Measurements from ENCODE around the gene MCTP1. TPM values are rescaled to one million over a fixed set of nuclear protein-coding genes. Genes with fewer than 3 reads are reported as not detected.

MCTP1 gene
- total RNA-seq, 1 experiment from 2014 or later: 2.5 TPM

- H2BK5ac ChIP-seq (ENCODE audit: insufficient read length, low read length): no peak overlapping the region
- H3K18ac ChIP-seq (ENCODE audit: insufficient read length, low read depth, low read length): no peak overlapping the region
- H3K27me3 ChIP-seq (ENCODE audit: insufficient read depth, low read length): no peaks in the 10 kb centered on the region
- no peak overlapping the region for H4K91ac ChIP-seq (ENCODE audit: insufficient read length, low read depth, low read length)
- Mint-ChIP-seq H3K27ac (no peak overlapping the region), H3K4me1 (peaks cover 5 to 21% of the 10 kb centered on the region in 2 experiments; a peak in 3 of 4 replicates), H3K9me3 (no peaks in the 10 kb centered on the region; a peak in 2 of 5 replicates), H3K4me3 (no peak overlapping the region), H3K36me3 (ENCODE audit: insufficient read depth in 1 of 3, low read depth in 3 of 3) (peaks cover 16 to 31% (median 25%) of the 10 kb centered on the region in 3 experiments), H3K27me3 (ENCODE audit: low read depth) (no peaks in the 10 kb centered on the region)
- H3K9me3 ChIP-seq (ENCODE audit: control insufficient read depth, low read depth, low read length): no peaks in the 10 kb centered on the region
- H3K56ac ChIP-seq (ENCODE audit: insufficient read length, low read depth, low read length): no peak overlapping the region
- no peak overlapping the region for H2BK120ac ChIP-seq (ENCODE audit: low read depth, low read length, poor library complexity, severe bottlenecking)
- no peak overlapping the region for H3T11ph ChIP-seq (ENCODE audit: low read length)
- H3K9ac ChIP-seq (ENCODE audit: extremely low read depth, insufficient read length, low read length): no peak overlapping the region
- no peak overlapping the region for H3K23ac ChIP-seq (ENCODE audit: insufficient read length, low read depth, low read length)
- H2AK5ac ChIP-seq (ENCODE audit: insufficient read length, low read length): no peak overlapping the region
- no peaks in the 10 kb centered on the region for H3K79me2 ChIP-seq (ENCODE audit: insufficient read depth, low read length)
- H4K5ac ChIP-seq (ENCODE audit: insufficient read length, low read depth, low read length): no peak overlapping the region
- no peak overlapping the region for H2BK12ac ChIP-seq (ENCODE audit: insufficient read length, low read depth, low read length)
- no peak for DNase-seq
- H2AFZ ChIP-seq (ENCODE audit: low read length): no peak overlapping the region
- H2BK20ac ChIP-seq (ENCODE audit: low read depth, low read length, poor library complexity, severe bottlenecking): no peak overlapping the region
- H3K27ac ChIP-seq (ENCODE audit: insufficient read length, low read depth, low read length): no peak overlapping the region
- no CpG with 5 or more reads among the region's 1 CpG for WGBS (ENCODE audit: extremely low coverage, insufficient read length, low lambda C conversion rate)
- no peaks in the 10 kb centered on the region for H3K79me1 ChIP-seq (ENCODE audit: insufficient read depth, low read depth, low read length, poor library complexity, severe bottlenecking)
- no peaks in the 10 kb centered on the region for H3K23me2 ChIP-seq (ENCODE audit: insufficient read length, low read depth, low read length, poor library complexity, severe bottlenecking)
- no peak overlapping the region for H3K4me2 ChIP-seq (ENCODE audit: insufficient read depth, insufficient read length, low read length)
- no peak overlapping the region for H3K14ac ChIP-seq (ENCODE audit: insufficient read depth, low read length)
- H2BK15ac ChIP-seq (ENCODE audit: low read depth, low read length): no peak overlapping the region
- no peak overlapping the region for H3K4ac ChIP-seq (ENCODE audit: low read depth, low read length)
- no peak overlapping the region for H4K8ac ChIP-seq (replicated peaks; ENCODE audit: insufficient read length, low read depth, low read length)
- H4K20me1 ChIP-seq (ENCODE audit: control insufficient read depth, insufficient read depth, insufficient read length): no peaks in the 10 kb centered on the region
- H3K4me1 ChIP-seq (ENCODE audit: insufficient read depth, low read length): no peaks in the 10 kb centered on the region
- no peak for TF ChIP-seq CTCF (conservative IDR thresholded peaks at IDR 0.05)
Observed at GRCh38 chr5:94705427-94705826, 579.5 kb downstream of the MCTP1 start.

Data from H9 (cell line).